Measurements from ENCODE around the gene FAXDC2.

Gene FAXDC2

GRCh38 chr5:154816891-154817492 lies 33.4 kb downstream of the FAXDC2 start:
- H3K36me3 ChIP-seq (ENCODE audit: control insufficient read depth, low read length), result peaks cover 80% of the 10 kb centered on the region
- no peak overlapping the region for H3K4me2 ChIP-seq (ENCODE audit: low read length)
- H3K79me2 ChIP-seq (ENCODE audit: control insufficient read depth, low read length), result peaks cover 9% of the 10 kb centered on the region
- no peaks in the 10 kb centered on the region for H3K27me3 ChIP-seq (ENCODE audit: control insufficient read depth, low read length)
- H3K9me3 ChIP-seq (ENCODE audit: control insufficient read depth, insufficient read depth, low read length), result no peaks in the 10 kb centered on the region
- peaks cover 11% of the 10 kb centered on the region for H3F3A ChIP-seq (ENCODE audit: control insufficient read depth, insufficient read depth)
- TF ChIP-seq CTCF (IDR thresholded peaks at IDR 0.05; ENCODE audit: low read depth, low read length, poor library complexity, severe bottlenecking) (no peak), EZH2phosphoT487 (IDR thresholded peaks at IDR 0.05; ENCODE audit: borderline replicate concordance, low read length) (no peak)
- H4K20me1 ChIP-seq (ENCODE audit: control insufficient read depth, insufficient read depth, low read depth, low read length), result peaks cover 15% of the 10 kb centered on the region
- H3K9me2 ChIP-seq (replicated peaks; ENCODE audit: control insufficient read depth, low read length), result no peaks in the 10 kb centered on the region
- no peak overlapping the region for H3K4me3 ChIP-seq (ENCODE audit: low read length)
- H3K4me1 ChIP-seq (ENCODE audit: control insufficient read depth, low read length), result no peaks in the 10 kb centered on the region
- no peak overlapping the region for H3K27ac ChIP-seq (ENCODE audit: low read depth, low read length)

DNA sequence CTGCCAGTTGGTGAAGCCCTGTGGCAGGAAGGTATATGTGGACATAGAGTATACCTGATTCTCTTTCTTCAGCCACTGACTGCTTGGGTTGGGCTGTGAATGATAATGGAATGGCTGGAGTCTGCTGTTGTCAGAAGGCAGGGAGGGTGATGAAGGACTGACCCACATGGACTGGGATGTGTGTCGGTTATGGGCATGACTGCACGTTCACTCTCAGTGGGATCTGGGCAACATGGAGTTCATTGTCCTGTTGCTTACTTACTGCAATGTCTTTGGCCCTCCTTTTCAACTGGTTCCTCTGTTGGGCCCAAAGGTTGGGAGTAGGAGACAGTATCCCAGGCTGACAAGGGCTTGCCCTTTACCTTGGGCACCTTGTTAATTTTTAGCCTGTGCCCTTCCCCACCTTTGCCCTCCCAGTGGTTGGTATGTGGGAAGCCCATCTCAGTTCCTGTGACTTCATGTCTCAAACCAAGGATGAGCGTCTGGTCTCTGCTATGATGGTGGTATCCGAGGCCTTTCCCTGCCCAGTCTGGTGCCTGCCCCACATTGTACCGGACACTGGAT lies 34.6 kb downstream of the FAXDC2 start:
- Histone ChIP-seq H3K4me3 (ENCODE audit: low read length) (no peak overlapping the region), H3K4me1 (ENCODE audit: control insufficient read depth, low read length) (no peaks in the 10 kb centered on the region), H4K20me1 (ENCODE audit: control insufficient read depth, insufficient read depth, low read depth, low read length) (peaks cover 15% of the 10 kb centered on the region), H3K79me2 (ENCODE audit: control insufficient read depth, low read length) (peaks cover 13% of the 10 kb centered on the region), H3K9me3 (ENCODE audit: control insufficient read depth, insufficient read depth, low read length) (no peaks in the 10 kb centered on the region), H3K27me3 (ENCODE audit: control insufficient read depth, low read length) (no peaks in the 10 kb centered on the region), H3K27ac (ENCODE audit: low read depth, low read length) (no peak overlapping the region), H3K4me2 (ENCODE audit: low read length) (no peak overlapping the region), H3K9me2 (replicated peaks; ENCODE audit: control insufficient read depth, low read length) (no peaks in the 10 kb centered on the region), H3K36me3 (ENCODE audit: control insufficient read depth, low read length) (peaks cover 90% of the 10 kb centered on the region), H3F3A (ENCODE audit: control insufficient read depth, insufficient read depth) (peaks cover 13% of the 10 kb centered on the region)
- no peak for TF ChIP-seq CTCF (IDR thresholded peaks at IDR 0.05; ENCODE audit: low read depth, low read length, poor library complexity, severe bottlenecking)
- TF ChIP-seq EZH2phosphoT487 (IDR thresholded peaks at IDR 0.05; ENCODE audit: borderline replicate concordance, low read length), result no peak

GRCh38 chr5:154815025-154815424 lies 35.4 kb downstream of the FAXDC2 start:
- no peak overlapping the region for H3K27ac ChIP-seq (ENCODE audit: low read depth, low read length)
- H3K4me3 ChIP-seq (ENCODE audit: low read length), result no peak overlapping the region
- peaks cover 15% of the 10 kb centered on the region for H4K20me1 ChIP-seq (ENCODE audit: control insufficient read depth, insufficient read depth, low read depth, low read length)

More at GRCh38 chr5:154815025-154815424, 35.4 kb downstream of the FAXDC2 start:
- H3K4me1 ChIP-seq (ENCODE audit: control insufficient read depth, low read length), result no peaks in the 10 kb centered on the region
- H3K9me3 ChIP-seq (ENCODE audit: control insufficient read depth, insufficient read depth, low read length), result no peaks in the 10 kb centered on the region
- H3K79me2 ChIP-seq (ENCODE audit: control insufficient read depth, low read length), result peaks cover 13% of the 10 kb centered on the region
- H3K27me3 ChIP-seq (ENCODE audit: control insufficient read depth, low read length), result no peaks in the 10 kb centered on the region
- H3K36me3 ChIP-seq (ENCODE audit: control insufficient read depth, low read length), result peaks cover 91% of the 10 kb centered on the region
- H3F3A ChIP-seq (ENCODE audit: control insufficient read depth, insufficient read depth), result peaks cover 15% of the 10 kb centered on the region
- no peak for TF ChIP-seq CTCF (IDR thresholded peaks at IDR 0.05; ENCODE audit: low read depth, low read length, poor library complexity, severe bottlenecking)
- TF ChIP-seq EZH2phosphoT487 (IDR thresholded peaks at IDR 0.05; ENCODE audit: borderline replicate concordance, low read length), result no peak
- no peak overlapping the region for H3K4me2 ChIP-seq (ENCODE audit: low read length)
- H3K9me2 ChIP-seq (replicated peaks; ENCODE audit: control insufficient read depth, low read length), result no peaks in the 10 kb centered on the region
